ENCODE measurements around the gene C6orf62.
"Not testable (repeated sequence)": the region's sequence is repeated elsewhere in the genome, so short reads cannot be mapped to it uniquely, and the experiment has no call there.

C6orf62 gene

DNA sequence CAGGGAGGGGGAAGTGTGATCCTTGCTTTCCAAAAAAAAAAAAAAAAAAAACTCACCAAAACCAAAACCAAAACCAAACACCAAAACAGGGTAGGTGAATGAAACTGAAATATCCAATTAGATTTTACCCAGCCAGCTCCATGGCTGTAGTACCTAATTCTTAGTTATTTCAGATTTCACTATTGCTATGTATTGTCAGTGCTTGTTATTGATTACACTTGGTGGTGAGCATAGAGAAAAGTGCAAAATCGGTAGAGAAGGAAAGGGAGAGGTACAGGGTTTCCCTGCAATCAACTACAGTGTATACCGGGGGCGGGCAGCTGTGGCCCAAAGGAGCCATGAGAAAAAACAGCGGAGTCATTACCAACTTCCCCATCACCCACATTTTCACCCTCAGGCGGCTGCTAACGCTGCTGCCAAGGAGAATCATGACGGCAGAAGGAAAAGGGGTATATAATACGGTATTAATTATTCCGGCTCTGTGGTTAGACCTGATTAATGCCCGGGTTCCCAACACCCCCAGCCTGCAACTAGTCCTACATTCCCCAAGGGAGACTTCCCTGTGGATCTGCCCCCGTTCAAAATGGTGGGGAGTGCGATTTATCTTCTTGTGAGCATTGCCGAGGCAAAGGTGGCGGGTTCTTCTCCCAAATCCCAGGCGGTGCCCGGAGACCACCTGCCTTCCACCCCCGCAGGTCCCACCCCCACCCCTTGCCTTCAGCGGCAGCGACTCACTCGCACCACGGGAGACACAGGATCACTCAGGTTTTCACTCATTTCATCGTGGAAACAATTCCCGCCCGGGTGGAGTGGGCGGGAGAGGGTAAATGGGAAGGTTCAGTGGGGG, at the start of gene C6orf62:
TSS of gene C6orf62 (minus strand) at position 30 of the 847 bp plus-strand sequence. CDS start 486 bp downstream, outside the sequence.
- peak in 1 of 2 donors; percentile 41 for DNase-seq (ENCODE audit: low read depth in 2 of 2)

- no peak for DNase-seq (ENCODE audit: low read depth in 2 of 2)
Measured at GRCh38 chr6:24768361-24768760, 49.4 kb upstream of the C6orf62 start.

DNA sequence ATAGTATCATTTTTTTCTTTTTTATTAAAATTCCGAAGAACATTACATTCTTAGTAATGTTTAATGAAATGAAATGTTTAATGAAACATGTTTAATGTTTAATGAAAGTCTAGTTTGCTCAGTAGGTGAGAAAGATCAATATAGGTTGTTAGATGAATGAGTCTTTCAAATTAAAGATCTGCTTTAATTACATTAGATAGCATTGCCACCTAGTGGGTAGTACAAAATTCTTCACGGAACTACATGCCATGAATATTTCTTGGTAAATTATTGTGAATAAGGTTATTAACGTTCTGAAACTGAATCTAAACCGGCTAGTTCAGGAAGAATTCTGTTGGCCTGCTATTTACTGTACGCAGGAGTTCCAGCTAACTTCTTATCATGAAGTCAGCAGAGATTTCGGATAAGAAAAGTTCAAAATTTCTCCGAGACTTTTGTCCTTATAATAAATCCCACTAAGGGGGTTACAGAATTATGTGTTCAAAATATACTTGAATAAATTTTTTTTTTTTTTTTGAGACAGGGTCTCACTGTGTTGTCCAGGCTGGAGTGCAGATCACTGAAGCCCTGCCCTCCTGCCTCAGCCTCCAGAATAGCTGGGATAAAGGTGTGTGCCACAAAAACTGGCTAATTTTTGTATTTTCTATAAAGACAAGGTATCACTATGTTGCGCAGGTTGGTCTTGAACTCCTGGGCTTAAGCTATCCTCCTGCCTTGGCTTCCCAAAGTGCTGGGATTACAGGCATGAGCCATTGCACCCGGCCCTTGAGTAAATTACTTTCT, 47.9 kb upstream of the C6orf62 start:
- DNase-seq (ENCODE audit: low read depth in 2 of 2), result no peak

DNA sequence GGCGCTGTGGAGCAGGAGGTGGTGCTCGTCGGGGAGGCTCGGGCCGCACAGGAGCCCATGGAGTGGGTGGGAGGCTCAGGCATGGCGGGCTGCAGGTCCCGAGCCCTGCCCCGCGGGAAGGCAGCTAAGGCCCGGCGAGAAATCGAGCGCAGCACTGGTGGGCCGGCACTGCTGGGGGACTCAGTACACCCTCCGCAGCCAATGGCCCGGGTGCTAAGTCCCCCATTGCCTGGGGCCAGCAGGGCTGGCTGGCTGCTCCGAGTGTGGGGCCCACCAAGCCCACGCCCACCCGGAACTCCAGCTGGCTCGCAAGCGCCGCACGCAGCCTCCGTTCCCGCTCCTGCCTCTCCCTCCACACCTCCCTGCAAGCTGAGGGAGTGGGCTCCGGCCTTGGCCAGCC, 47.0 kb upstream of the C6orf62 start:
- DNase-seq (ENCODE audit: low read depth in 2 of 2), result not testable (repeated sequence)

GRCh38 chr6:24764833-24765828, 46.2 kb upstream of the C6orf62 start:
- DNase-seq (ENCODE audit: low read depth in 2 of 2), result not testable (repeated sequence)

DNA sequence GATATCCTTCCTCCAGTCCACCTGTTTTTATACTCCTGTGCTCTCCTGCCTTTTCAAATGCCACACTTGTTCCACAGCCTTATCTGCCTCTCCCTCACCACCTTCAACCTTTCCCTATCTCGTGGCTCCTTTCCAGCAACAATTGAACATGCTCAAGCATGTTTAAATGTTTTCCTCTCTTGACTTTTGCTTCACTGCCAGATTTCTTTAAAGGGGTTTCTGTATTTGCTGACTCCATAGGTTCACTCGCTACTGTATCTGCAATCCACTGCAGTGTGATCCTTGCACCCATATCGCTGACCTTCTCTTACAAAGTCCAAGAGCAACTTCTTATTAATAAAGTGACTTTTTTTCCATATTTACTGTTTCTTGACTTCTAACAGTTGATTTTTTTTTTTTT, 44.6 kb upstream of the C6orf62 start:
- no peak for DNase-seq (ENCODE audit: low read depth in 2 of 2)

DNA sequence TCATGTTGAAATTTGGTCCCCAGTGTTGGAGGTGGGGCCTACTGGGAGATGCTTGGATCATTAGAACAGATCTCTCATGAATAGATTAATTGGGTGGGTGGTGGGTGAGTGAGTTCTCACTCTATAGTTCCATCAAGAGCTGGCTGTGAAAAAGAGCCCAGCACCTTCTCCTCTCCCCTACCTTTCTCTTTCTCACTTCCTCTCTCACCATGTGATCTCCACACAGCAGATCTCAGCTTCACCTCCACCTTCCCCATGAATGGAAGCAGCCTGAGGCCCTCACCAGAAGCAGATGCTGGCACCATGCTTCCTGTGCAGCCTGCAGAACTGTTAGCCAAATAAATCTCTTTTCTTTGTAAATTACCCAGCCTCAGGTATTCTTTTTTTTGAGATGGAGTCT, 42.9 kb upstream of the C6orf62 start:
- no peak for DNase-seq (ENCODE audit: low read depth in 2 of 2)

- DNase-seq (ENCODE audit: low read depth in 2 of 2), result no peak
Measured at GRCh38 chr6:24761193-24761835, 42.4 kb upstream of the C6orf62 start.

DNA sequence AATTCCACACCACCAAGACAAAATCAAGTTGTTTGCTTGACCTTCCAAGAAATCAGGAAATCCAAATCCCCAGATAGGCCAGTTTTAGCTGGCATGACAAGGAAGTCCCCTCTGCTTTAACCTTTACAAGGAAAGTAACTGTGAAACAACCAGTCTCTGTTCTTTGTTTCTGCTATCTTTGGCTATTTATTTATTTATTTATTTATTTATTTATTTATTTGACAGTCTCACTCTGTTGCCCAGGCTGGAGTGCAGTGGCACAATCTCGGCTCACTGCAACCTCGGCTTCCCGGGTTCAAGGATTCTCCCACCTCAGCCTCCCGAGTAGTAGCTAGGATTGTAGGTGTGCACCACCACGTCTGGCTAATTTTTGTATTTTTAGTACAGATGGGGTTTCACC, 41.3 kb upstream of the C6orf62 start:
- DNase-seq (ENCODE audit: low read depth in 2 of 2), result no peak

DNA sequence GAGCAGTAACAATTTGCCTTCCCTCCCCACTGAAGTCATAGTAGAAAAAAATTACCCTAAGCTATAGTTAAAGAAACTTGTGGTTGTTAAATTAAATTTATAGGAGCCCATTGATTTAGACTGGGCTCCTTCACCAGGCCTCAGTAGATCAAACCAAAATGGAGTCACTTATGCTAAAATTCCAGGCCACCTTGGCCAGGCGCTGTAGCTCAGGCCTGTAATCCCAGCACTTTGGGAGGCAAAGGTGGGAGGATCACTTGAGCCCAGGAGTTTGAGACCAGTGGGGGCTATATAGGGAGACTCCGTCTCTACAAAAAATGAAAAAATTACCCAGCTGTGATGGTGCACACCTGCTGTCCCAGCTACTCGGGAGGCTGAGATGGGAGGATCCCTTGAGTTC, 40.8 kb upstream of the C6orf62 start:
- DNase-seq (ENCODE audit: low read depth in 2 of 2), result no peak

DNA sequence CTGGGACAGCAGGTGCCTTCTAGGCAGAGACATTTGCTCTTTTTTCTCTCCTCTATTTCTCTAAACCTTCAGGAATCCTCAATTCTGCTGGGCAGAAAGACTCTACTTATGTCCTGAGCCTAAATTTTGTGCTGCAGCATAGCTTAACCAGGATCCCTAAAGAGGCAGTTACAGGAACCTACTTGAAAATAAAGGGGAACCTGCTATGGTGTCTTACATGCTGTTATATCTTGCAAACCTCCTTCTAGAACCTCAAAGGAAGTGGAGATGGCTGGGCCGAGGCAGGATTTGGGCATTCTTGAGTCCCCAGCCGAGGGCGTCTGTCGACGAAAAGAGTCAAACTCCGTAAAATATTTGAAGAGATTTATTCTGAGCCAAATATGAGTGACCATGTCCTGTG, 38.7 kb upstream of the C6orf62 start:
- DNase-seq (ENCODE audit: low read depth in 2 of 2), result no peak

DNA sequence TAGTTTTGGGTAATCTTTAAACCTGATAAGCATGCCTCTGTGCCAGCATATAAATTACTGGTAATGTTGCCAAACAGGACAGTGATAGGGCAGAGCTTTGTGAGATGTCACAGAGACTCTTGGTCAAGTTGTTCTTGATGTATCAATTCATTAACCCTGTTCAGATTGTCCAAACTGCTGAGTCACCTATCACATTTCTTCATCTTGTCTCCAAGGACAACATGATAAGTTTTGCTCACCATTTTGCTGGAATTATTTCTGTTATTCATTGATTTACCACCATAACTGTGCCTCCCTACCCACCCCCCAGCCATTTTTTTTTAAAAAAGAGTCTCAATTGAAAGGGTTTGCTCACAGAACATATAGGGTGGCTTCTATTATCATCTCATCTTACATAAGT, 36.3 kb upstream of the C6orf62 start:
- DNase-seq (ENCODE audit: low read depth in 2 of 2), result no peak

DNA sequence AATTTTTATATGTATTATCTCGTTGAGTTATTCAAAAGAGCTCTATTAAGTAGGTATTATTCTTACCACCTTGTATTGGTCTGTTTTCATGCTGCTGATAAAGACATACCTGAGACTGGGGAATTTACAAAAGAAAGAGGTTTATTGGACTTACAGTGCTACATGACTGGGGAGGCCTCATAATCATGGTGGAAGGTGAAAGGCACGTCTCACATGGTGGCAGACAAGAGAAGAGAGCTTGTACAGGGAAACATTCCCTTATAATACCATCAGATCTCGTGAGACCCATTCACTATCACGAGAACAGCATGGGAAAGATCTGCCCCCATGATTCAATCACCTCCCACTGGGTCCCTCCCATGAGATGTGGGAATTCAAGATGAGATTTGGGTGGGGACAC, 35.4 kb upstream of the C6orf62 start:
- DNase-seq (ENCODE audit: low read depth in 2 of 2), result not testable (repeated sequence)

GRCh38 chr6:24753545-24753944, 34.6 kb upstream of the C6orf62 start:
- no peak for DNase-seq (ENCODE audit: low read depth in 2 of 2)

GRCh38 chr6:24752917-24753492, 34.1 kb upstream of the C6orf62 start:
- DNase-seq (ENCODE audit: low read depth in 2 of 2), result no peak

DNA sequence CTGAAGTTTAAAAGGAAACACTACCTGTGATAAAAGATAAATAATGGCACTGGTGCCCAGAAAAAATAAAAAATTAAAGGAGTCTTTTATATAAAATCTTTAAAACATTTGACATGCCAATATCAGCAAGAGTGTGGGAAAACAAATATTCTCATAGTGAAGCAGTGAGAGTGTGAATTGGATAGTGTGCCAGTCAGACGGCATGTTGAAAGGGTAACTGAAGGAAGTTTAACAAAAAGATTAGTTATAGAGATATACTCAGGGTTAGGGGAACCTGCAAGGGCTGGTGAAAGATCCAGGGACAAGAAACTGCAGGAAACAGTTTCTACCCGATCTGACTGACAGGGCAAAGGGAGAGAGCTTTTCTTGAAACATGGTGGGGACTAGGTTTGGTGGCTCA, 33.5 kb upstream of the C6orf62 start:
- no peak for DNase-seq (ENCODE audit: low read depth in 2 of 2)

GRCh38 chr6:24750878-24751277, 31.9 kb upstream of the C6orf62 start:
- DNase-seq (ENCODE audit: low read depth in 2 of 2), result not testable (repeated sequence)

- DNase-seq (ENCODE audit: low read depth in 2 of 2), result no peak
Measured at GRCh38 chr6:24749297-24749696, 30.3 kb upstream of the C6orf62 start.

GRCh38 chr6:24744911-24745310, 26.0 kb upstream of the C6orf62 start:
- no peak for DNase-seq (ENCODE audit: low read depth in 2 of 2)

- DNase-seq (ENCODE audit: low read depth in 2 of 2), result no peak
Measured at GRCh38 chr6:24743944-24744335, 25.0 kb upstream of the C6orf62 start.

Data from stimulated activated CD8-positive, alpha-beta memory T cell treated with anti-CD3 and anti-CD28 coated beads, Interleukin-2, amount 100 ng/mL, for 48 hours (primary cell).